Naive B cell (primary cell): ENCODE data around the gene NDUFAF8. TPM values are rescaled to one million over a fixed set of nuclear protein-coding genes. Genes with fewer than 3 reads are reported as not detected.

ENCODE experiments used
- ATAC-seq, 2 donors: fragments of 150-1000 bp; cut with Tn5 transposase; 2 replicates each; pipeline ENCODE4 v1.10.0; 2021; ENCODE audit warnings: low read depth in 2 of 2, mild to moderate bottlenecking in 2 of 2, moderate library complexity in 2 of 2
- DNase-seq: peaks from one replicate; pipeline ENCODE4 v3.0.0; 2022
- H3K27ac Mint-ChIP-seq, 6 donors: one replicate each; pipeline ENCODE4 v1.8.0; 2020 to 2022; ENCODE audit warnings: mild to moderate bottlenecking in 6 of 6, mixed read lengths in 6 of 6, moderate library complexity in 5 of 6, inconsistent platforms in 2 of 6
- H3K27me3 Mint-ChIP-seq, 3 donors: one replicate each; pipeline ENCODE4 v1.8.0; 2021 to 2022; ENCODE audit warnings: mixed read lengths in 3 of 3, mild to moderate bottlenecking in 1 of 3
- H3K36me3 Mint-ChIP-seq, 2 donors: one replicate each; pipeline ENCODE4 v1.8.0; 2020 to 2022; ENCODE audit warnings: mixed read lengths in 2 of 2, inconsistent platforms in 1 of 2, mild to moderate bottlenecking in 1 of 2
- H3K4me1 Mint-ChIP-seq, 3 donors: one replicate each; pipeline ENCODE4 v1.8.0; 2020 to 2022; ENCODE audit warnings: mixed read lengths in 3 of 3, inconsistent platforms in 1 of 3, mild to moderate bottlenecking in 1 of 3, moderate library complexity in 1 of 3
- H3K4me3 Mint-ChIP-seq, 8 donors: one replicate each; pipeline ENCODE4 v1.8.0; 2020 to 2022; ENCODE audit warnings: mild to moderate bottlenecking in 8 of 8, mixed read lengths in 8 of 8, moderate library complexity in 8 of 8, inconsistent platforms in 2 of 8
- H3K9me3 Mint-ChIP-seq, 7 donors: one replicate each; pipeline ENCODE4 v1.8.0; 2020 to 2022; ENCODE audit warnings: mixed read lengths in 7 of 7, mild to moderate bottlenecking in 5 of 7, inconsistent platforms in 2 of 7, moderate library complexity in 1 of 7
- polyA plus RNA-seq, 6 donors: library from polyadenylated mRNA; unstranded; fragments of 300-500 nt; fragmentation: Illumina TruSeq; gene quantifications; one replicate each; pipeline ENCODE4 v1.2.3, GENCODE V29; 2021; ENCODE audit warnings: low read depth in 6 of 6

NDUFAF8 gene
- polyA plus RNA-seq, 6 donors from 2014 or later, result 53.3 to 88.4 (median 81.7) TPM

DNA sequence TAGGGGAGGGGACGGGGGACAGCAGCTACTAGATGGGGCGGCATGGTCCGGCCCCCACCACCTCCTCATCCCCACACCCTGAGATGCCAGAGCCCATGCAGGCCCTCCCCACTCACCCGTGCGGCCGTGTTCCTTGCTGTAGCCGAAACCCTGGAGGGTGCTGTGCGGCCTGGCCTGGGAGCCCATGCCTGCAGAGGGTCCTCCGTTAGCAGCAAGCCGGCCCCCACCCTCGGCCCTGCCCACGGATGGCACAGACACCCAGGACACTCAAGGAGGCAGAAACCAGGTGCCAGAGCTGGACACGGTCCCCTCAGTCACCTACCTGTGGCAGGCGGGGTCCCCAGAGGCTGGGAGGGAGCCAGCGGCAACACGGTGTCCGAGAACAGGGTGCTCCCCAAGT is 5.8 kb upstream of the NDUFAF8 start:
- Mint-ChIP-seq H3K27ac (no peak overlapping the region), H3K27me3 (no peaks in the 10 kb centered on the region), H3K36me3 (peaks cover 0 to 17% of the 10 kb centered on the region in 2 donors), H3K4me3 (no peak overlapping the region), H3K4me1 (peaks cover 31 to 38% (median 36%) of the 10 kb centered on the region in 3 donors), H3K9me3 (no peaks in the 10 kb centered on the region)
- DNase-seq, result no peak
- ATAC-seq, result no peak

GRCh38 chr17:81233811-81234505 is 5.2 kb upstream of the NDUFAF8 start:
- H3K9me3 Mint-ChIP-seq, result no peaks in the 10 kb centered on the region
- DNase-seq, result no peak
- no peak overlapping the region for H3K27ac Mint-ChIP-seq
- no peaks in the 10 kb centered on the region for H3K27me3 Mint-ChIP-seq
- H3K4me1 Mint-ChIP-seq, result peaks cover 31 to 36% (median 35%) of the 10 kb centered on the region in 3 donors
- H3K36me3 Mint-ChIP-seq, result peaks cover 0 to 17% of the 10 kb centered on the region in 2 donors
- H3K4me3 Mint-ChIP-seq, result no peak overlapping the region
- ATAC-seq, result no peak

DNA sequence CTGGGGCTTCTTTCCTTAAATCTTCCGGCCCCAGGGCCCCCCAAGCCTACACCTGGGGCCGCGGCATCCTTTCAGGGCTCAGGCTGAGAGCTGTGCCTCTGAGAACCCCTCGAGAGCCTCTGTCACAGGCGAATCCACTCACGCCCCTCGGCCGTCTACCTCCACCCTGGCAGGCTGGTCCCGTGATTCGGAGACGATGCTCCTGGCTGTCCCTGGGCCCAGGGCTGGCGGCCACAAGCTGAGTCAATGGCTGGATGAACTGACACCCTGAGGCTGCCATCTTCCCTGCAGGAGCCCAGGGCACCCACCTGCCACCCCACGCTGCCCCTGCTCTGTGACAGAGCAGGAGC is 4.6 kb upstream of the NDUFAF8 start:
- DNase-seq (no peak), ATAC-seq (no peak)
- Mint-ChIP-seq H3K27me3 (no peaks in the 10 kb centered on the region), H3K27ac (no peak overlapping the region), H3K9me3 (no peaks in the 10 kb centered on the region), H3K4me1 (peaks cover 30 to 35% (median 35%) of the 10 kb centered on the region in 3 donors), H3K4me3 (peak overlapping the region in 2 of 8 donors; percentile 71 to 81), H3K36me3 (peaks cover 0 to 15% of the 10 kb centered on the region in 2 donors)

- ATAC-seq (no peak), DNase-seq (no peak)
- Mint-ChIP-seq H3K27me3 (no peaks in the 10 kb centered on the region), H3K9me3 (no peaks in the 10 kb centered on the region), H3K4me3 (peak overlapping the region in 3 of 8 donors; percentile 11 to 81 (median 16)), H3K27ac (no peak overlapping the region), H3K36me3 (peaks cover 0 to 8% of the 10 kb centered on the region in 2 donors), H3K4me1 (peaks cover 23 to 34% (median 32%) of the 10 kb centered on the region in 3 donors)
Measured at GRCh38 chr17:81234940-81235821, 3.9 kb upstream of the NDUFAF8 start.

- H3K36me3 Mint-ChIP-seq, result peaks cover 0 to 2% of the 10 kb centered on the region in 2 donors
- no peaks in the 10 kb centered on the region for H3K9me3 Mint-ChIP-seq
- no peaks in the 10 kb centered on the region for H3K27me3 Mint-ChIP-seq
- H3K4me3 Mint-ChIP-seq, result peak overlapping the region in 5 of 8 donors; percentile 16 to 78 (median 41)
- H3K27ac Mint-ChIP-seq, result no peak overlapping the region
- no peak for DNase-seq
- no peak for ATAC-seq
- H3K4me1 Mint-ChIP-seq, result peaks cover 20 to 37% (median 34%) of the 10 kb centered on the region in 3 donors
Measured at GRCh38 chr17:81235822-81236740, 3.0 kb upstream of the NDUFAF8 start.

DNA sequence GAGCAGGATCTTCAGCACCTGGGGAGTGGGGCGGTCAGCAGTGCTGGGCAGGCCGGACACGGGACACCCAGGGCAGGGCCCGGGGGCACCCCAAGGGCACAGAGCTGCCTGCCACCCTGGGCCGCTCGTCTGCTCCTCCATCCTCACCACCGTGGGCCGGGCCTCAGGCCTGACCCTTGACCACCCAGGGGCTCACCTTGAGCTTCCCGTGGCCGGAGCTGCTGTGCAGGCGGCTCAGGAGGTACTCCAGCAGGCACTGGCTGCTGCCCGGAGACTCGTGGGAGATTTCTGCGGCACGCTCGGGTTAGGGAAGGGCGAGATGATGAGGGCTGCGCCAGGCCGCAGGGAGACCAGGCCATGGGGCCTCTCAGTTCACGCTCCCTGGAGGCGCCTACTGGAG is 2.3 kb upstream of the NDUFAF8 start:
- Mint-ChIP-seq H3K4me3 (peak overlapping the region in 5 of 8 donors; percentile 35 to 97 (median 88)), H3K27me3 (no peaks in the 10 kb centered on the region), H3K9me3 (no peaks in the 10 kb centered on the region), H3K4me1 (peaks cover 24 to 43% (median 37%) of the 10 kb centered on the region in 3 donors), H3K27ac (peak overlapping the region in 1 of 6 donors; percentile 86), H3K36me3 (no peaks in the 10 kb centered on the region)
- no peak for DNase-seq
- no peak for ATAC-seq

GRCh38 chr17:81237591-81238489 is 1.3 kb upstream of the NDUFAF8 start:
- H3K4me1 Mint-ChIP-seq, result peaks cover 28 to 49% (median 39%) of the 10 kb centered on the region in 3 donors
- peak overlapping the region; percentile 79 to 98 (median 94) for H3K4me3 Mint-ChIP-seq
- H3K27me3 Mint-ChIP-seq, result no peaks in the 10 kb centered on the region
- ATAC-seq (no peak), DNase-seq (no peak)
- H3K36me3 Mint-ChIP-seq, result no peaks in the 10 kb centered on the region
- peak overlapping the region; percentile 44 to 86 (median 59) for H3K27ac Mint-ChIP-seq
- H3K9me3 Mint-ChIP-seq, result no peaks in the 10 kb centered on the region

DNA sequence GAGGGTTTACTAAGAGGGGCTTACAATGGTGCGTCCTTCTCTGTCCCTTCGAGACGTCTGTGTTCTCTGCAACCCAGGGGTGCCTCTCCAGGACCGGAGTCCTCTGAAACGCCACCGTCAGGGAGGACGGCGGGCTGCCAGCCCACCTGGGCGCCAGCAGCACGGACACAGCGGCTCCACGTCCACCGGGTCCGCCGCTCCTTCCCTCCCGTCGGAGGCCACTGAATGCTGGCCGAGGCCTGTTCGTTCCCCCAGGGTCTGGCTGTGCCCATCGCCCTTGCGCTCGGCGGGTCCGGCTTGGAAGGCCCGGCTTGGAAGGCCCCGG is 666 bp upstream of the NDUFAF8 start:
- no peak for DNase-seq
- peak overlapping the region in 2 of 6 donors; percentile 69 to 89 for H3K27ac Mint-ChIP-seq
- no peaks in the 10 kb centered on the region for H3K36me3 Mint-ChIP-seq

GRCh38 chr17:81239714-81240555 is 817 bp downstream of the NDUFAF8 start:
- peak in 1 of 2 donors; percentile 5 for ATAC-seq
- Mint-ChIP-seq H3K27me3 (no peaks in the 10 kb centered on the region), H3K4me3 (peak overlapping the region; percentile 88 to 97 (median 92))

More for the DNA sequence above, 666 bp upstream of the NDUFAF8 start:
- Mint-ChIP-seq H3K27me3 (no peaks in the 10 kb centered on the region), H3K9me3 (no peaks in the 10 kb centered on the region), H3K4me3 (peak overlapping the region; percentile 79 to 98 (median 94)), H3K4me1 (peaks cover 28 to 49% (median 39%) of the 10 kb centered on the region in 3 donors)
- no peak for ATAC-seq

GRCh38 chr17:81240761-81241160 is 1.6 kb downstream of the NDUFAF8 start:
- H3K4me1 Mint-ChIP-seq, result peaks cover 20 to 43% (median 30%) of the 10 kb centered on the region in 3 donors
- no peaks in the 10 kb centered on the region for H3K27me3 Mint-ChIP-seq
- H3K4me3 Mint-ChIP-seq, result peak overlapping the region in 6 of 8 donors; percentile 17 to 94 (median 74)
- H3K36me3 Mint-ChIP-seq, result no peaks in the 10 kb centered on the region
- DNase-seq (no peak), ATAC-seq (no peak)
- H3K27ac Mint-ChIP-seq, result peak overlapping the region in 3 of 6 donors; percentile 47 to 86 (median 49)
- H3K9me3 Mint-ChIP-seq, result no peaks in the 10 kb centered on the region

More at GRCh38 chr17:81239714-81240555, 817 bp downstream of the NDUFAF8 start:
- H3K4me1 Mint-ChIP-seq, result peaks cover 24 to 46% (median 34%) of the 10 kb centered on the region in 3 donors
- peak; percentile 34 for DNase-seq
- H3K9me3 Mint-ChIP-seq, result no peaks in the 10 kb centered on the region
- H3K36me3 Mint-ChIP-seq, result no peaks in the 10 kb centered on the region
- H3K27ac Mint-ChIP-seq, result peak overlapping the region; percentile 66 to 90 (median 88)

DNA sequence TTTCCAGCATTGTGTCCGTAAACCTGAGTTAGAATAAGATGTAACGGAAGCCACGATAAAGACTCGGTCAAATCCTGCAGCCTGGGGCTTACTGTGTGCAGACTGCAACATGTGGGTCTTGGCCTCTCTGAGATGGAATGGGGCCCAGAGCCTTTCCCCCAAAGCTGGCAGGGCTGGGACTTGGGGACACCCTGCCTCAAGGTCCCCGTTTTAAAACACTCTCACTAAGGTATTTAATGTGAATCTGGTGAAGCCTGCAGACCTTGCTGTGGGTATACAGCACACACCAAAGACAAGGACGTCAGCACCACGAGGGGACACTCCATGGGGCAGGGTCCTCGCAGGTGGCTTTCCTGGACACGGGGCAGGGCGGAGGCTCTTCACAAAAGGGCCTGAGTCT is 2.1 kb downstream of the NDUFAF8 start:
- Mint-ChIP-seq H3K27ac (peak overlapping the region in 2 of 6 donors; percentile 49 to 65), H3K4me1 (peaks cover 20 to 43% (median 30%) of the 10 kb centered on the region in 3 donors)

More for the DNA sequence above, 2.1 kb downstream of the NDUFAF8 start:
- ATAC-seq (no peak), DNase-seq (no peak)
- no peaks in the 10 kb centered on the region for H3K9me3 Mint-ChIP-seq
- no peaks in the 10 kb centered on the region for H3K36me3 Mint-ChIP-seq
- peak overlapping the region in 4 of 8 donors; percentile 28 to 89 (median 64) for H3K4me3 Mint-ChIP-seq
- H3K27me3 Mint-ChIP-seq, result no peaks in the 10 kb centered on the region
